PFSK-1 (cell line): ENCODE results near the gene CLDN11.

Experiments
- POLR2AphosphoS5 ChIP-seq: IDR thresholded peaks from 2 replicates; pipeline ENCODE4 v1.6.1; 2012; ENCODE audit warnings: low read depth, mild to moderate bottlenecking, control low read depth, low read length, moderate library complexity
- SIN3A ChIP-seq: IDR thresholded peaks from 2 replicates; pipeline ENCODE4 v1.6.1; 2012; ENCODE audit warnings: mild to moderate bottlenecking, low read length, moderate library complexity, borderline replicate concordance; ENCODE audit not compliant: insufficient read depth
- TAF1 ChIP-seq: IDR thresholded peaks from 2 replicates; pipeline ENCODE4 v1.6.1; 2012; ENCODE audit warnings: low read length, control low read depth, borderline replicate concordance; ENCODE audit not compliant: insufficient read depth

DNA sequence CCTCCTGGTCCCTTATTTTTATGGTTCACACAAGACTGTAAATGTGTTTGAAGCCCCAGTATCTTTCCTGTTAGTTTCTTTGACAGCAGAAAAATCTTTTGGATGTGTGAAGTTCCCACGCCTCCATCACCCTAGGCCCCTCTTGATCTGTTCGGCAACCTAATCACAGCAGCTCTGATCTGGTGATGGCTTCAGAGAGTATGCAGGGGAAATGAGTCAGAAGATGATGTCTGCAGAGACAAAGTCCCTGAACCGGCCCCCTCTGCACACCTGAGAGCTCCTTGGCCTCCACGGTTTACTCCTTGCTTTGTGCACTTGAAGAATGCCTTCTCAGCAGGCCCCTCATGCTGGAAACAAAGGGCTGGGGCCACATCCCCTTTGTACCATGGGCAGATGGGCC lies 63.5 kb downstream of the CLDN11 start:
- no peak for TF ChIP-seq POLR2AphosphoS5
- TF ChIP-seq TAF1: no peak
- TF ChIP-seq SIN3A: no peak
